AG09309 (cell line): Measurements from ENCODE around the gene ISL2.

Experiments used
- DNase-seq: peaks from one replicate; pipeline ENCODE4 v3.0.0-alpha.2; 2010; ENCODE audit warnings: low read depth
- H3K4me3 ChIP-seq: 2 replicates; pipeline ENCODE4 v1.5.1; 2011; ENCODE audit warnings: mild to moderate bottlenecking, low read depth, low read length, moderate library complexity; ENCODE audit not compliant: control insufficient read depth
- TF ChIP-seq, protein P1 (sequence below): IDR thresholded peaks from 2 replicates; pipeline ENCODE4 v1.5.1; 2011; ENCODE audit warnings: mild to moderate bottlenecking, low read depth, low read length, inconsistent platforms; ENCODE audit not compliant: insufficient read depth, control insufficient read depth; ENCODE audit errors: missing control alignments

The ISL2 gene

DNA sequence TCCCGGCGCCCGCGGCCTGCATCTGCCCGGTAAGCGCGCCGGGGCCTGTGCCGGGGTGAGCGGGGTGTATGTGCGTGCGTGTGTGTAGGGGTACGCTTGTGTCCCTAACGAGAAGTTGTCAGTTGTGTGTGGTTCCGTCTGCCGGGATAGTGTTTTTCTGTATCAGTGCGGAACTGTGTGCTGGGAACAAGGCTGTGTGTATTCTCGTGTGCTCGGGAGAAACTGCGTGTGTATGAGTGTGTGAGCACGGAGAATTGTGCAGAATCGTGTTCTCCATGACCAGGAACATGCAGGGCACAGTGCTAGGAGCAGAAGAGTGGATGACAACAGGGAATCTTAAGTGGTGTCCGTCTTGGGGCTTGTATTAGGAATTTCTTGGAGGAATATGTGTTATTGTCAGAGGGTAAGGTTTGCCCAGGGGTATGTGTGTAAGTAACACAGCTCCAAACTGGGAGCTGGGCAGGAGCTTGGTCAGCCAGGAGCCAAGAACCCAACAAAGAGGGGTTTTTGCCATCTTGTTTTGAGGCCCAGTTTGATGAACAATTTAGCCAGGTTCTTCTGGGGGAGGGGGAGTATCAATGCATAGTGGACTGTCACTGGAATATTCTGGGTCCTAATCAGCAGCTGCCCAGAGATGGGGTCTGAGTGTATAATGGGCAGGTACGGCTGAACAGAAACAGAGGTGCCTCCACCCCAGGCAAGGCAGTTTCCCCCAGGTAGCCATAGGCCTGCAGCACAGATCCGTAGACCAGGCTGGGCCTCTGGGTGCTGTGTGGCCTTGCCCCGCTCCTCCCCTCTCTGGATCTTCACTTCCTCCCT lies 2.1 kb downstream of the ISL2 start:
- H3K4me3 ChIP-seq, result no peak overlapping the region
- no peak for DNase-seq
- TF ChIP-seq, protein P1, sequence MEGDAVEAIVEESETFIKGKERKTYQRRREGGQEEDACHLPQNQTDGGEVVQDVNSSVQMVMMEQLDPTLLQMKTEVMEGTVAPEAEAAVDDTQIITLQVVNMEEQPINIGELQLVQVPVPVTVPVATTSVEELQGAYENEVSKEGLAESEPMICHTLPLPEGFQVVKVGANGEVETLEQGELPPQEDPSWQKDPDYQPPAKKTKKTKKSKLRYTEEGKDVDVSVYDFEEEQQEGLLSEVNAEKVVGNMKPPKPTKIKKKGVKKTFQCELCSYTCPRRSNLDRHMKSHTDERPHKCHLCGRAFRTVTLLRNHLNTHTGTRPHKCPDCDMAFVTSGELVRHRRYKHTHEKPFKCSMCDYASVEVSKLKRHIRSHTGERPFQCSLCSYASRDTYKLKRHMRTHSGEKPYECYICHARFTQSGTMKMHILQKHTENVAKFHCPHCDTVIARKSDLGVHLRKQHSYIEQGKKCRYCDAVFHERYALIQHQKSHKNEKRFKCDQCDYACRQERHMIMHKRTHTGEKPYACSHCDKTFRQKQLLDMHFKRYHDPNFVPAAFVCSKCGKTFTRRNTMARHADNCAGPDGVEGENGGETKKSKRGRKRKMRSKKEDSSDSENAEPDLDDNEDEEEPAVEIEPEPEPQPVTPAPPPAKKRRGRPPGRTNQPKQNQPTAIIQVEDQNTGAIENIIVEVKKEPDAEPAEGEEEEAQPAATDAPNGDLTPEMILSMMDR, result no peak

DNA sequence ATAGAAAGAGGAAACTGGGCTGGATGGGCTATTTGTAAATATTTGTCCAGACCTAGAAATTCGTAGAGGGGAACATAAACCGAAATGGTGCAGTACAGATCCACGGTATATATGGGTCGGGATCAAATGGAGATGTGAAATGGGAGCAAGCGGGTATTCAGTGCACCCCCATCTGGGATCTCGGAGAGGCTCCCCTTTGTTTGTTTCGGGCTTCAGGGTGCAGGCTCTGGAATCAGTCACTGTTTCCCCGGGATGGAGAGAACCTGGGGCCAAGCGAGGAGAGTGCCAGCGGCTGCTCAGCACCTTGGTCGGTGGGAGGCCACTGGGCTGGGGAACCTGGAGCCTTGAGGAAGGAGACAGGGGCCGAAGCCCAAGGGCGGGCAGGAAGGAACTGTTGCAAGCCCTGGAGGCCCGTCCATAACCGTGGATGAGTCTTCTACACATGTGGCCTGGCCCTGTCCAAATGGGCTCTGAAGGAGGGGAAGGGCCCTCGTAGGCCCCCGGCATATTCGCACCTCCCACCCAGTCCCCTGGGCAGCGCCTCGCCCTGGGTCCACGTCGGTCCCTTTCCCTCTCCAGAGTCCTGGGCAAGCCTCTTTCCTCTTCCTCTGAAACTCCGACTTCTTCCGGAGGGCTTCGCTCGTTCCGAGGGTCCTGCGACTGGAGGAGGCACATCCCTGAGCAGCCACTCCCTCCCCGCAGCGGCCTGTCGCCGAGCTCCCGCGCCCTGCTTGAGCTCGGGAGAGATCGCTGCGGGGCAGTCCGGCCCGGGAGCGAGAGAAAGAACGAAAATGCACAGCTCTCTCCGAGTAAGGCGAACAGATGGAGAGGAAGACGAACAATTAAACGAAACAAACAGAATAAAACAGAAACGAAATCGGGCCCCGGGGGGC lies 3.0 kb downstream of the ISL2 start:
- no peak for DNase-seq
- TF ChIP-seq, protein P1, result no peak
- H3K4me3 ChIP-seq, result peak overlapping the region; percentile 18

DNA sequence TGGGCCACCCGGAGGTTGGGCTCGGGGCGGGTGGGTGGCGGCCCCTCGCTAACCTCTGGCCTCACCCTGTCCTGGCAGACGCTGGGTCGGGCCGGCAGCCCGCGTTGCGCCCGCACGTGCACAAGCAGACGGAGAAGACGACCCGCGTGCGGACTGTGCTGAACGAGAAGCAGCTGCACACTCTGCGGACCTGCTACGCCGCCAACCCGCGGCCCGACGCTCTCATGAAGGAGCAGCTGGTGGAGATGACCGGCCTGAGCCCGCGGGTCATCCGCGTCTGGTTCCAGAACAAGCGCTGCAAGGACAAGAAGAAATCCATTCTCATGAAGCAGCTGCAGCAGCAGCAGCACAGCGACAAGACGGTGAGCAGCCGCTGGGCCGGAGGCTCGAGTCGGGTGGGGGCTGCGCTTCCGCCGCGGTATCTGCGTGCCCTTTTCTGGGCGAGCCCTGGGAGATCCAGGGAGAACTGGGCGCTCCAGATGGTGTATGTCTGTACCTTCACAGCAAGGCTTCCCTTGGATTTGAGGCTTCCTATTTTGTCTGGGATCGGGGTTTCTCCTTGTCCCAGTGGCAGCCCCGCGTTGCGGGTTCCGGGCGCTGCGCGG lies 3.7 kb downstream of the ISL2 start:
- DNase-seq, result no peak
- peak overlapping the region; percentile 18 for H3K4me3 ChIP-seq
- TF ChIP-seq, protein P1, result no peak

DNA sequence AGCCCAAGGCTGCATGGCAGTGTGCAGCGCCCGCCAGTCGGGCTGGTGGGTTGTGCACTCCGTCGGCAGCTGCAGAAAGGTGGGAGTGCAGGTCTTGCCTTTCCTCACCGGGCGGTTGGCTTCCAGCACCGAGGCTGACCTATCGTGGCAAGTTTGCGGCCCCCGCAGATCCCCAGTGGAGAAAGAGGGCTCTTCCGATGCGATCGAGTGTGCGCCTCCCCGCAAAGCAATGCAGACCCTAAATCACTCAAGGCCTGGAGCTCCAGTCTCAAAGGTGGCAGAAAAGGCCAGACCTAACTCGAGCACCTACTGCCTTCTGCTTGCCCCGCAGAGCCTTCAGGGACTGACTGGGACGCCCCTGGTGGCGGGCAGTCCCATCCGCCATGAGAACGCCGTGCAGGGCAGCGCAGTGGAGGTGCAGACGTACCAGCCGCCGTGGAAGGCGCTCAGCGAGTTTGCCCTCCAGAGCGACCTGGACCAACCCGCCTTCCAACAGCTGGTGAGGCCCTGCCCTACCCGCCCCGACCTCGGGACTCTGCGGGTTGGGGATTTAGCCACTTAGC lies 4.3 kb downstream of the ISL2 start:
- no peak for DNase-seq
- H3K4me3 ChIP-seq, result peak overlapping the region; percentile 18; the same call in 1 of the 2 replicates
- TF ChIP-seq, protein P1, result peak; percentile 22

DNA sequence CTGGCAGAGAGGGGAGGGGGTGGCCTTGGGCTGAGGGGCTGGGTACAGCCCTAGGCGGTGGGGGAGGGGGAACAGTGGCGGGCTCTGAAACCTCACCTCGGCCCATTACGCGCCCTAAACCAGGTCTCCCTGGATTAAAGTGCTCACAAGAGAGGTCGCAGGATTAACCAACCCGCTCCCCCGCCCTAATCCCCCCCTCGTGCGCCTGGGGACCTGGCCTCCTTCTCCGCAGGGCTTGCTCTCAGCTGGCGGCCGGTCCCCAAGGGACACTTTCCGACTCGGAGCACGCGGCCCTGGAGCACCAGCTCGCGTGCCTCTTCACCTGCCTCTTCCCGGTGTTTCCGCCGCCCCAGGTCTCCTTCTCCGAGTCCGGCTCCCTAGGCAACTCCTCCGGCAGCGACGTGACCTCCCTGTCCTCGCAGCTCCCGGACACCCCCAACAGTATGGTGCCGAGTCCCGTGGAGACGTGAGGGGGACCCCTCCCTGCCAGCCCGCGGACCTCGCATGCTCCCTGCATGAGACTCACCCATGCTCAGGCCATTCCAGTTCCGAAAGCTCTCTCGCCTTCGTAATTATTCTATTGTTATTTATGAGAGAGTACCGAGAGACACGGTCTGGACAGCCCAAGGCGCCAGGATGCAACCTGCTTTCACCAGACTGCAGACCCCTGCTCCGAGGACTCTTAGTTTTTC lies 4.9 kb downstream of the ISL2 start:
- no peak for DNase-seq

More for the DNA sequence above, 4.9 kb downstream of the ISL2 start:
- TF ChIP-seq, protein P1, result no peak
- no peak overlapping the region for H3K4me3 ChIP-seq
